IPS DF 6.9 (cell line): ENCODE results near the gene SRPK2.
"Not testable (repeated sequence)": the region's sequence is repeated elsewhere in the genome, so short reads cannot be mapped to it uniquely, and the experiment has no call there.

Experiments
- DNase-seq: peaks from one replicate; pipeline ENCODE4 v3.0.0-alpha.2; 2013; ENCODE audit warnings: low read depth, low spot score
- H3K27ac ChIP-seq: one replicate; pipeline ENCODE4 v1.5.1; 2013; ENCODE audit warnings: low read length, control low read depth
- H3K27me3 ChIP-seq: 2 replicates; pipeline ENCODE4 v1.6.1; 2013; ENCODE audit warnings: mild to moderate bottlenecking, low read length; ENCODE audit not compliant: control insufficient read depth, insufficient read depth
- H3K36me3 ChIP-seq: 2 replicates; pipeline ENCODE4 v1.6.1; 2013; ENCODE audit warnings: low read length; ENCODE audit not compliant: control insufficient read depth, insufficient read depth
- H3K4me1 ChIP-seq: 2 replicates; pipeline ENCODE4 v1.6.1; 2013; ENCODE audit warnings: low read length; ENCODE audit not compliant: control insufficient read depth, insufficient read depth
- H3K4me3 ChIP-seq: 2 replicates; pipeline ENCODE4 v1.5.1; 2013; ENCODE audit warnings: mild to moderate bottlenecking, low read length
- H3K9me3 ChIP-seq: 2 replicates; pipeline ENCODE4 v1.6.1; 2013; ENCODE audit warnings: low read length, inconsistent platforms; ENCODE audit not compliant: control insufficient read depth, insufficient read depth
- WGBS: extraction: QIAGEN DNeasy Blood & Tissue Kit; methylation state at CpG from one replicate; pipeline ENCODE4 v1.1.7; 2013; ENCODE audit warnings: mixed read lengths, missing lambda C conversion rate; ENCODE audit not compliant: insufficient read length, insufficient coverage; 5-methylcytosine and 5-hydroxymethylcytosine counted together

Gene SRPK2

DNA sequence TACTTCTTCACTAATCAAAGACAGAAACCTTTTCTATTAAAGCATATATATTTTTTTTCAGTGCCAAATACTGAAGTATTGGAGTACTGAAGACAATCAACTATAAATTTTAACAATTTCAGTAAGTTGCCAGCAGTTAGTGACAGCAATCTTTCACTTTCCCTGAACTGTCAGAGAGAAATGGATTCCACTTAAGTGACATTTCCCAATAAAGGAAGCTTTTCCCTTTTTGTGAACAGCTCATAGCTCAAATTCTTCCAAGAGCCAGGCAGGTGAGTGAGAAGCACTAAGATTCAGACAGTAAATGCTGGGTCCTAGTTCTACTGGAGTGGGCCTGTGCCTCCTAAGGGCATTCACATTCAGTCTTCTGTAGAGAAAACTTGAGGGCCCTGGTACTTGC is 142.0 kb downstream of the SRPK2 start:
- Histone ChIP-seq H3K36me3 (no peaks in the 10 kb centered on the region), H3K4me1 (peaks cover 2% of the 10 kb centered on the region; the same call in 1 of the 2 replicates), H3K27me3 (no peaks in the 10 kb centered on the region), H3K4me3 (no peak overlapping the region), H3K27ac (no peak overlapping the region), H3K9me3 (no peaks in the 10 kb centered on the region)
- no peak for DNase-seq

DNA sequence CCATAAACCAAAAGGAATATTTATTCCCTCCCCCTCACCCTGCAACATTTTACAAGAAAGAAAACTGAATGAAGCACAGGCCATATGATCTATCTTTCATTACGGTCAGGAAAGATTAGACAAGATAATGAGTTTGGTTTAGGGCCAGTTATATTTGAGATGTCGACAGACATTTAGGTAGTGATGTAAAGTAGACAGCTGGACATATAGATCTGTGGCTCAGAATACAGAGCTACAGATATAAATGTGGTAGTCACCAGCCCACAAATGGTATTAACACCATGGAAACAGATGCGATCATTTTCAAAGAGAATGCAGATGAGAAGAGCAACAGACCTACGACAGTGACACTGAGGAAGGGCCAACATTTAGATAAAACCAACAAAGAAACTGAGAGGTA is 142.5 kb downstream of the SRPK2 start:
- no CpG with 5 or more reads among the region's 4 CpGs for WGBS
- no peaks in the 10 kb centered on the region for H3K27me3 ChIP-seq
- H3K9me3 ChIP-seq, result no peaks in the 10 kb centered on the region
- no peak overlapping the region for H3K27ac ChIP-seq
- peaks cover 2% of the 10 kb centered on the region; the same call in 1 of the 2 replicates for H3K4me1 ChIP-seq
- DNase-seq, result no peak
- no peaks in the 10 kb centered on the region for H3K36me3 ChIP-seq
- no peak overlapping the region for H3K4me3 ChIP-seq

DNA sequence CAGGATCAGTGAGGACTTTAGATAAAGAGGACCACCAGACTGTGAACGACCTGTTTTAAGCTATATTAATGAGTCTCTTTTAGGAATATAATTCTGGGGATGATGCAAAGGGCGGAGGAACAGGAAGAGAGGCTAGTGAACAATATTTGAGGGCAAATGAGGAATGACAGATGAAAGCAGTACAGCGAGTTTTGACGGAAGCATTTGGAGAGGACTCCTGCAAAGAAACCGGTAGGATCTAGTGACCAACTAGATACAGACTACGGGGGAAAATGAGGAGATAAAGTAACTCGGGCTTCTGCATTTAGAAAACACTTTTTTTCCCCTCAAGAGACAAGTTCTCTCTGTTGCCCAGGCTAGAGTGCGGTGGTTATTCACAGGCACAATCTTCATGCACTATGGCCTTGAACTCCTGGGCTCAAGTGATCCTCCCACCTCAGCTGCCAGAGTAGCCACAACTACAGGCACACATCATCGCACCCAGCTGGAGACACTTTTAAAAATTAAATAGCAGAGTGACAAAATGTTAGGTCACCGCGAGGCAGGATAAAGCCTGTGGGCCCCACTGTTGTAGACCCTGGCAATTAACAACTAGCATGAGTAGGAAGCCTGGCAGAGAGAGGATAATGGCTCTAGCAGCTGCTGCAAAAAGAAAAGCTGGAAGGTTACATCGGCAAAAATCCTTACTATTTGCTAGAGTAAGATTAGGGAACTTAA is 143.2 kb downstream of the SRPK2 start:
- no peak for DNase-seq
- no peaks in the 10 kb centered on the region for H3K9me3 ChIP-seq
- no peaks in the 10 kb centered on the region for H3K27me3 ChIP-seq
- no CpG with 5 or more reads among the region's 12 CpGs for WGBS
- no peak overlapping the region for H3K27ac ChIP-seq
- H3K4me3 ChIP-seq, result no peak overlapping the region
- peaks cover 2% of the 10 kb centered on the region; the same call in 1 of the 2 replicates for H3K4me1 ChIP-seq
- no peaks in the 10 kb centered on the region for H3K36me3 ChIP-seq

DNA sequence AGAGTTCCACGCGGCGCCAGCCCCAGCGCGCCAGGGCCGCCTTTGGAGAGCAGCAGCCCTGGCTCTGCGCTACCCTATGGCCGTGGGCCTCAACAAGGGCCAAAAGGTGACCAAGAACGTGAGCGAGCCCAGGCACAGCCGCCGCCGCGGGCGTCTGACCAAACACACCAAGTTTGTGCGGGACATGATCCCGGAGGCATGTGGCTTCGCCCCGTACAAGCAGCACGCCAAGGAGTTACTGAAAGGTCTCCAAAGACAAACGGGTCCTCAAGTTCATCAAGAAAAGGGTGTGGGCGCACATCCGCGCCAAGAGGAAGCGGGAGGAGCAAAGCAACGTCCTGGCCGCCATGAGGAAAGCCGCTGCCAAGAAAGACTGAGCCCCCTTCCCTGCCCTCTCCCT is 144.1 kb downstream of the SRPK2 start:
- WGBS, result no CpG with 5 or more reads among the region's 28 CpGs
- no peak for DNase-seq
- no peaks in the 10 kb centered on the region for H3K9me3 ChIP-seq
- H3K27me3 ChIP-seq, result no peaks in the 10 kb centered on the region
- H3K27ac ChIP-seq, result no peak overlapping the region
- no peak overlapping the region for H3K4me3 ChIP-seq
- no peaks in the 10 kb centered on the region for H3K36me3 ChIP-seq
- H3K4me1 ChIP-seq, result peaks cover 2% of the 10 kb centered on the region; the same call in 1 of the 2 replicates

DNA sequence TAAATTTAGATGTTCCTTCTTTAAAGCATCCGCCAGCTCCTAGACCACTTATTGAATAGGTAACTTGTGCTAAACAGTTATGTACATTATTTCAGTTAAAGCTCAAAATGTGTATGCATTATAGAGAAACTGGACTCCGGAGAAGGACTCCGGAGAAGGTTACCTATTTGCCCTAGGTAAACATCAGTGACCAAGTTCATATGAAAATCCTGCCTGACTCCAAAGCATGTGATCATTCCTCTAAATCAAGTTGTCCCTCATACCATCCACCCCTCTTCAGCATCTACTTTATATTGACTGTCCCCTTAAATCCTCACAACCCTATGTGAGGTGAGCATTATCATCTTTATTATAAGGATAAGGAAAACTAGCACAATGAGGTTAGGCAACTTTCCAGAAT is 147.5 kb downstream of the SRPK2 start:
- Histone ChIP-seq H3K4me3 (no peak overlapping the region), H3K27ac (no peak overlapping the region), H3K27me3 (no peaks in the 10 kb centered on the region), H3K4me1 (peaks cover 5% of the 10 kb centered on the region), H3K36me3 (no peaks in the 10 kb centered on the region), H3K9me3 (no peaks in the 10 kb centered on the region)
- DNase-seq, result no peak
- WGBS, result no CpG with 5 or more reads among the region's 3 CpGs

DNA sequence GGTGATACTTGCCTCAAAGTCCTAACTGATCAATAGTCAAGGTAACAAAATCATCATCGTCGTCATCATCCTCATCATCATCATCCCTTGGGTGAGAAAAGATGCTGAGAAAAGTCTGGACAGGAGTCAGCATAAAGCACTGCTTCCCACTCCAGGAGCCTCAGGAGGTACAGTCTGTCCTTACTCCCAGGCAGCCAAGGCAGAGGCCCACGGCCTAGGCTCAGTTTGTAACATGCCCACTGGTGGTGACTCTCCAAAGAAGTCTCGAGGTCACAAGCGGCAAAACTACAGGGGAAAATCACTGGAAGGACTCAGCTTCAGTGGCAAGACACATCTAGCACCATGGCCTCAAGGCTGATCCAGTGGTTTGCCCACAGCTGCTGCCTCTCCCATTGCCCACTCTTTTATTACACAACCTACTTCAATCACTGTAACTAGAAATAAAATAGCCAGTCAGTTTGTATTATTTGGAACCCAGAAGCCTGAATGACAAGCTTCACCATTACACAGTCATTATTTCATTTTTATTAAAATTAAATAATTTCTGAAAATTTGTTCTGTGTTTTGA is 150.4 kb downstream of the SRPK2 start:
- H3K36me3 ChIP-seq, result no peaks in the 10 kb centered on the region
- no CpG with 5 or more reads among the region's 5 CpGs for WGBS

DNA sequence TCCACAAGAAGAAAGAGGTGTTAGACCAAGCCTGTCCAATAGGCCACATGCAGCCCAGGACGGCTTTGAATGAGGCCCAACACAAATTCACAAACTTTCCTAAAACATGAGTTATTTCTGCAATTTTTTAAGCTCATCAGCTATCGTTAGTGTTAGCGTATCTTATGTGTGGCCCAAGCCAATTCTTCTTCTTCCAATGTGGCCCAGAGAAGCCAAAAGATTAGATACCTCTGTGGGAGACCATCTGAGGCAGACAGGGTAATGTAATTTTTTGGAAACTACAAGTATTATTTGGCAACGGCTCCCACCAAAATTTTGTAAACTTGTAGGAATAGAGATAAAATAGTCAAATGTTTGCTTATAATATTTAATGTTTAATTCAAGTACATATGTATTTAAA is 153.8 kb downstream of the SRPK2 start:
- DNase-seq, result no peak
- Histone ChIP-seq H3K9me3 (no peaks in the 10 kb centered on the region), H3K4me1 (peaks cover 4% of the 10 kb centered on the region; the same call in 1 of the 2 replicates), H3K4me3 (no peak overlapping the region), H3K36me3 (no peaks in the 10 kb centered on the region), H3K27ac (no peak overlapping the region), H3K27me3 (no peaks in the 10 kb centered on the region)
- WGBS, result no CpG with 5 or more reads among the region's 4 CpGs

More for the DNA sequence above, 150.4 kb downstream of the SRPK2 start:
- H3K4me1 ChIP-seq, result peaks cover 3% of the 10 kb centered on the region; the same call in 1 of the 2 replicates
- H3K9me3 ChIP-seq, result no peaks in the 10 kb centered on the region
- no peak overlapping the region for H3K27ac ChIP-seq
- no peaks in the 10 kb centered on the region for H3K27me3 ChIP-seq
- H3K4me3 ChIP-seq, result no peak overlapping the region
- no peak for DNase-seq

DNA sequence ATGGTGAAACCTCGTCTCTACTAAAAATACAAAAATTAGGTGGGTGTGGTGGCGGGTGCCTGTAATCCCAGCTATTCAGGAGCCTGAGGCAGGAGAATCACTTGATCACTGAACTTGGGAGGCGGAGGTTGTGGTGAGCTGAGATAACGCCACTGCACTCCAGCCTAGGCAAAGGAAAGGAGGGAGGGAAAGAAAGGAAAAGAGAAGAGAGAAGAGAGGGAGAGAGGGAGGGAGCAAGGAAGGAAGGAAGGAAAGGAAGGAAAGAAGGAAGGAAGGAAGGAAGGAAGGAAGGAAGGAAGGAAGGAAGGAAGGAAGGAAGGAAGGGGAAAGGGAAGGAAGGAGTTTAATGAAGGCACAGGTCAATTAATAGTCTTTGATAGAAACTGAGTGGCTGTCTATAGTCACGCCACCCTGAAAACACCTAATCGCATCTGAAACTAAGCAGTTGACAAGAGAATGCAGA is 155.9 kb downstream of the SRPK2 start:
- not testable (repeated sequence) for H3K4me3 ChIP-seq, H3K27ac ChIP-seq, H3K27me3 ChIP-seq, H3K9me3 ChIP-seq, DNase-seq, H3K4me1 ChIP-seq, H3K36me3 ChIP-seq
- WGBS, result no CpG with 5 or more reads among the region's 6 CpGs

DNA sequence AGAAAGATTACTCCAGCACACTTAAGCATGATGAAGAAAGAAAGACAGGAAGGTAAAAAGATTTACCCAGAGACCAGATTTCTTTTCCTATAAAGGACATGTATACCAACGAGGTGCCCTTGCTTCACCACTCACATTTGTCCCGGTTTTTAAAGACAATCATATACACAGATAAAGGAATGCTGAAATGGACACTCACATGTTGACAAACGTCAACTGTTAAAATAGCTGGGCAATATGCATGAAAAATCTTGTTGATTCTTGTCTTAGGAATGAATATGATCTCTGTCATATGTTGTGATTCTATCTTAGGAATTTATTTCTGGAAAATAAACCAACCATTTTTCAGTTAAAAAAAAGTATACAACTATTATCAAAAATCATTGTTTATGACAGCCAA is 158.2 kb downstream of the SRPK2 start:
- Histone ChIP-seq H3K27me3 (no peaks in the 10 kb centered on the region), H3K4me1 (0 out of 2 replicates have a peak, but pooled peaks cover 1% of the 10 kb centered on the region), H3K9me3 (no peaks in the 10 kb centered on the region), H3K4me3 (no peak overlapping the region), H3K27ac (no peak overlapping the region), H3K36me3 (no peaks in the 10 kb centered on the region)
- DNase-seq, result no peak
- no CpG with 5 or more reads among the region's 3 CpGs for WGBS

DNA sequence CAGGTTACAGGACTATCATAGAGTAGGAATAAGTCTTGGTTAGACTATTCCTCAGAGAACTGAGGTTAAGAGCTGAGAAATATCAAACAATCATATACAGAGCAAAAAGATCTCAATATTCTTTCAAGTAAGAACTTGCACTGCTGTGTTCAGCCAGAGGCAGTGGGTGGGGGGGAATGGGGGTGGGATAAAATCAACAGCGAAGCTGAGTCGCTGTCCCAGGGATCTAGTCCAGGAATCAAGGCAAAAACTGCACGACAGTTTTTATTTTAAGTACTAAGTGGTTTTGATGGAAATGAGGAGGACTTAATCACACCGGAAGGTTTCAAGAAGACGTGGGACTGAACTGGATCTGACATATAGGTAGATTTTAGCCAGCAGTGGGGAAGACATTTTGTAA is 159.1 kb downstream of the SRPK2 start:
- Histone ChIP-seq H3K4me3 (no peak overlapping the region), H3K36me3 (no peaks in the 10 kb centered on the region), H3K9me3 (no peaks in the 10 kb centered on the region), H3K27me3 (no peaks in the 10 kb centered on the region), H3K27ac (no peak overlapping the region), H3K4me1 (0 out of 2 replicates have a peak, but pooled peaks cover 1% of the 10 kb centered on the region)
- no peak for DNase-seq
- no CpG with 5 or more reads among the region's 5 CpGs for WGBS

DNA sequence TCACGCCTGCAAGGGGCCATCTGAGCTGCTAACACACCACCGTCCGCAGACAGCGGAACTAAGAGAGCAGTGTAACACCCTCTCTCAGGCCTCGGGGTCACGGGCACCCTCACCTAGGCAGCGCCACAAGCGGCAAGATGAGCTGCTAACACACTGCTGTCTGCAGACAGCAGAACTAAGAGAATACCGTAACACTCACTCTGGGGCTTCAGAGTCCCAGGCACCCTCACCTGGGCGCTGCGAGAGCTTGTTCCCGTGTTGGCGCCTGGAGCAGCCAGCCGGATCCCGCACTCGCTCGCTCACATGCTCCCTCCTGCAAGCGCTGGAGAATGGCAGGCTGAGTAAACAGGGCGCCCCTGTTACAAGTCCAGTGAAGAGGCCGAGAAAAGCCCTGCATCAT is 160.2 kb downstream of the SRPK2 start:
- Histone ChIP-seq H3K4me1 (0 out of 2 replicates have a peak, but pooled peaks cover 1% of the 10 kb centered on the region), H3K27ac (no peak overlapping the region), H3K27me3 (no peaks in the 10 kb centered on the region), H3K4me3 (no peak overlapping the region), H3K36me3 (no peaks in the 10 kb centered on the region), H3K9me3 (no peaks in the 10 kb centered on the region)
- WGBS, result no CpG with 5 or more reads among the region's 20 CpGs
- peak; percentile 22 for DNase-seq
